ENCODE data around the gene PNPLA8. TPM values are rescaled to one million over a fixed set of nuclear protein-coding genes. Genes with fewer than 3 reads are reported as not detected.
"Not testable (repeated sequence)": the region's sequence is repeated elsewhere in the genome, so short reads cannot be mapped to it uniquely, and the experiment has no call there.

PNPLA8 gene
- total RNA-seq, 1 donor from 2014 or later: 23.1 TPM

DNA sequence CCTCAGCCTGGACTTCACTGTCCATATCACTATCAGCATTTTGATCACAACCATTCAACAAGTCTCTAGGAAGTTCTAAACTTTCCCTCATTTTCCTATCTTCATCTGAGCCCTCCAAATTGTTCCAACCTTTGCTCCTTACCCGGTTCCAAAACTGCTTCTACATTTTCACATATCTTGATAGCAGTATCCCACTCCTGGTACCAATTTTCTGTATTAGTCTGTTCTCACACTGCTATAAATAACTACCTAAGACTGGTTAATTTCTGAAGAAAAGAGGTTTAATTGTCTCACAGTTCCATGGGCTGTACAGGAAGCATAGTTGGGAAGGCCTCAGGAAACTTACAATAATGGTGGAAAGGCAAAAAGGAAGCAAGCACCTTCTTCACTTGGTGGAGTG, 31.7 kb upstream of the PNPLA8 start:
- Mint-ChIP-seq H3K4me3 (ENCODE audit: unreplicated experiment) (no peak overlapping the region), H3K27ac (ENCODE audit: unreplicated experiment) (no peak overlapping the region), H3K27me3 (ENCODE audit: low read depth, unreplicated experiment) (no peaks in the 10 kb centered on the region), H3K4me1 (ENCODE audit: low read depth, unreplicated experiment) (peaks cover 10% of the 10 kb centered on the region), H3K36me3 (ENCODE audit: low read depth, unreplicated experiment) (peaks cover 17% of the 10 kb centered on the region), H3K9me3 (ENCODE audit: unreplicated experiment) (peaks cover 14% of the 10 kb centered on the region)
- H3K36me3 ChIP-seq (ENCODE audit: insufficient read depth, low read length): no peaks in the 10 kb centered on the region
- no peaks in the 10 kb centered on the region for H4K20me1 ChIP-seq (ENCODE audit: insufficient read depth, low read length)
- H3K27ac ChIP-seq (ENCODE audit: low read depth, low read length): no peak overlapping the region
- H3K4me3 ChIP-seq (ENCODE audit: insufficient read depth, low read depth, low read length): no peak overlapping the region
- H3K4me1 ChIP-seq (ENCODE audit: insufficient read depth, low read length): no peaks in the 10 kb centered on the region
- FAIRE-seq (no peak), DNase-seq (ENCODE audit: low read depth) (no peak)
- H3K79me2 ChIP-seq (ENCODE audit: insufficient read depth, low read length): no peaks in the 10 kb centered on the region
- H3K4me2 ChIP-seq (ENCODE audit: low read length): no peak overlapping the region
- no peaks in the 10 kb centered on the region for H3K27me3 ChIP-seq (ENCODE audit: insufficient read depth, low read length)
- TF ChIP-seq, protein P1, sequence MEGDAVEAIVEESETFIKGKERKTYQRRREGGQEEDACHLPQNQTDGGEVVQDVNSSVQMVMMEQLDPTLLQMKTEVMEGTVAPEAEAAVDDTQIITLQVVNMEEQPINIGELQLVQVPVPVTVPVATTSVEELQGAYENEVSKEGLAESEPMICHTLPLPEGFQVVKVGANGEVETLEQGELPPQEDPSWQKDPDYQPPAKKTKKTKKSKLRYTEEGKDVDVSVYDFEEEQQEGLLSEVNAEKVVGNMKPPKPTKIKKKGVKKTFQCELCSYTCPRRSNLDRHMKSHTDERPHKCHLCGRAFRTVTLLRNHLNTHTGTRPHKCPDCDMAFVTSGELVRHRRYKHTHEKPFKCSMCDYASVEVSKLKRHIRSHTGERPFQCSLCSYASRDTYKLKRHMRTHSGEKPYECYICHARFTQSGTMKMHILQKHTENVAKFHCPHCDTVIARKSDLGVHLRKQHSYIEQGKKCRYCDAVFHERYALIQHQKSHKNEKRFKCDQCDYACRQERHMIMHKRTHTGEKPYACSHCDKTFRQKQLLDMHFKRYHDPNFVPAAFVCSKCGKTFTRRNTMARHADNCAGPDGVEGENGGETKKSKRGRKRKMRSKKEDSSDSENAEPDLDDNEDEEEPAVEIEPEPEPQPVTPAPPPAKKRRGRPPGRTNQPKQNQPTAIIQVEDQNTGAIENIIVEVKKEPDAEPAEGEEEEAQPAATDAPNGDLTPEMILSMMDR (IDR thresholded peaks at IDR 0.05; ENCODE audit: insufficient read depth, low read depth, low read length): no peak
- no peak for TF ChIP-seq EZH2 (IDR thresholded peaks at IDR 0.05; ENCODE audit: insufficient read depth, low read length)
- no peak overlapping the region for H2AFZ ChIP-seq (ENCODE audit: low read depth, low read length)
- no peak overlapping the region for H3K9ac ChIP-seq (ENCODE audit: low read length)
- H3K9me3 ChIP-seq (ENCODE audit: insufficient read depth, low read depth, low read length): peaks cover 3% of the 10 kb centered on the region

DNA sequence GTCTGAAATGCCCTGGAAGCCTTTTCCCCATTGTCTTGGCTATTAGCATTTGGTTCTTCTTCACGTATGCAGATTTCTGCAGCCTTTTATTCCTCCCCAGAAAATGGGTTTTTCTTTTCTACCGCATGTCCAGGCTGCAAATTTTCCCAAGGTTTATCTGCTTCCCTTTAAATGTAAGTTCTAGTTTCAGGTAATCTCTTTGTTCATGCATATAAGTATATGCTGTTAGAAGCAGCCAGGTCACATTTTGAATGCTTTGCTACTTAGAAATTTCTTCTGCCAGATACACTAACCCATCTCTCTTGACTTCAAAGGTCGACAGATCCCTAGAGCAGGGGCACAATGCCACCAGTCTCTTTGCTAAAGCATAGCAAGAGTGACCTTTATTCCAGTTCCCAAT, 31.3 kb upstream of the PNPLA8 start:
- peaks cover 3% of the 10 kb centered on the region for H3K9me3 ChIP-seq (ENCODE audit: insufficient read depth, low read depth, low read length)
- no peak overlapping the region for H3K4me3 ChIP-seq (ENCODE audit: insufficient read depth, low read depth, low read length)
- no peak overlapping the region for H2AFZ ChIP-seq (ENCODE audit: low read depth, low read length)
- Mint-ChIP-seq H3K4me1 (ENCODE audit: low read depth, unreplicated experiment) (peaks cover 10% of the 10 kb centered on the region), H3K4me3 (ENCODE audit: unreplicated experiment) (no peak overlapping the region), H3K27me3 (ENCODE audit: low read depth, unreplicated experiment) (no peaks in the 10 kb centered on the region), H3K9me3 (ENCODE audit: unreplicated experiment) (peaks cover 14% of the 10 kb centered on the region), H3K36me3 (ENCODE audit: low read depth, unreplicated experiment) (peaks cover 17% of the 10 kb centered on the region), H3K27ac (ENCODE audit: unreplicated experiment) (no peak overlapping the region)
- no peaks in the 10 kb centered on the region for H4K20me1 ChIP-seq (ENCODE audit: insufficient read depth, low read length)
- H3K9ac ChIP-seq (ENCODE audit: low read length): no peak overlapping the region
- H3K4me2 ChIP-seq (ENCODE audit: low read length): no peak overlapping the region
- FAIRE-seq (no peak), DNase-seq (ENCODE audit: low read depth) (no peak)
- no peak overlapping the region for H3K27ac ChIP-seq (ENCODE audit: low read depth, low read length)
- no peak for TF ChIP-seq EZH2 (IDR thresholded peaks at IDR 0.05; ENCODE audit: insufficient read depth, low read length)
- TF ChIP-seq, protein P1 (IDR thresholded peaks at IDR 0.05; ENCODE audit: insufficient read depth, low read depth, low read length): no peak
- H3K4me1 ChIP-seq (ENCODE audit: insufficient read depth, low read length): no peaks in the 10 kb centered on the region
- no peaks in the 10 kb centered on the region for H3K79me2 ChIP-seq (ENCODE audit: insufficient read depth, low read length)
- no peaks in the 10 kb centered on the region for H3K27me3 ChIP-seq (ENCODE audit: insufficient read depth, low read length)
- H3K36me3 ChIP-seq (ENCODE audit: insufficient read depth, low read length): no peaks in the 10 kb centered on the region

DNA sequence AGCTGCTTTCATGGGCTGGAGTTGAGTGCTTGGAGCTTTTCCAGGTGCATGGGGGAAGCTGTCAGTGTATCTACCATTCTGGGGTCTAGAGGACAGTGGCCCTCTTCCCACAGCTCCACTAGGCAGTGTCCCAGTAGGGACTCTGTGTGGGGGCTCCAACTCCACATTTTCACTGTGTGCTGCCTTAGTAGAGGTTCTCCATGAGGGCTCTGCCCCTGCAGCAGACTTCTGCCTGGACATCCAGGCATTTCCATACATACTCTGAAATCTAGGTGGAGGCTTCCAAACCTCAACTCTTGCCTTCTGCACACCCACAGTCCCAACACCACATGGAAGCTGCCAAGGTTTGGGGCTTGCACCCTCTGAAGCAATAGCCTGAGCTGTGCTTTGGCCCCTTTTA, 30.7 kb upstream of the PNPLA8 start:
- peaks cover 17% of the 10 kb centered on the region for H3K36me3 Mint-ChIP-seq (ENCODE audit: low read depth, unreplicated experiment)
- not testable (repeated sequence) for H3K4me1 Mint-ChIP-seq (ENCODE audit: low read depth, unreplicated experiment); H3K4me1 ChIP-seq (ENCODE audit: insufficient read depth, low read length); DNase-seq (ENCODE audit: low read depth); FAIRE-seq; H3K9ac ChIP-seq (ENCODE audit: low read length); H3K4me3 ChIP-seq (ENCODE audit: insufficient read depth, low read depth, low read length); H2AFZ ChIP-seq (ENCODE audit: low read depth, low read length); H3K27ac ChIP-seq (ENCODE audit: low read depth, low read length); H3K27me3 Mint-ChIP-seq (ENCODE audit: low read depth, unreplicated experiment); H3K9me3 ChIP-seq (ENCODE audit: insufficient read depth, low read depth, low read length); H3K4me3 Mint-ChIP-seq (ENCODE audit: unreplicated experiment); H3K4me2 ChIP-seq (ENCODE audit: low read length); H3K27me3 ChIP-seq (ENCODE audit: insufficient read depth, low read length); H3K36me3 ChIP-seq (ENCODE audit: insufficient read depth, low read length); H3K79me2 ChIP-seq (ENCODE audit: insufficient read depth, low read length); H3K27ac Mint-ChIP-seq (ENCODE audit: unreplicated experiment); H4K20me1 ChIP-seq (ENCODE audit: insufficient read depth, low read length)
- H3K9me3 Mint-ChIP-seq (ENCODE audit: unreplicated experiment): peaks cover 14% of the 10 kb centered on the region

DNA sequence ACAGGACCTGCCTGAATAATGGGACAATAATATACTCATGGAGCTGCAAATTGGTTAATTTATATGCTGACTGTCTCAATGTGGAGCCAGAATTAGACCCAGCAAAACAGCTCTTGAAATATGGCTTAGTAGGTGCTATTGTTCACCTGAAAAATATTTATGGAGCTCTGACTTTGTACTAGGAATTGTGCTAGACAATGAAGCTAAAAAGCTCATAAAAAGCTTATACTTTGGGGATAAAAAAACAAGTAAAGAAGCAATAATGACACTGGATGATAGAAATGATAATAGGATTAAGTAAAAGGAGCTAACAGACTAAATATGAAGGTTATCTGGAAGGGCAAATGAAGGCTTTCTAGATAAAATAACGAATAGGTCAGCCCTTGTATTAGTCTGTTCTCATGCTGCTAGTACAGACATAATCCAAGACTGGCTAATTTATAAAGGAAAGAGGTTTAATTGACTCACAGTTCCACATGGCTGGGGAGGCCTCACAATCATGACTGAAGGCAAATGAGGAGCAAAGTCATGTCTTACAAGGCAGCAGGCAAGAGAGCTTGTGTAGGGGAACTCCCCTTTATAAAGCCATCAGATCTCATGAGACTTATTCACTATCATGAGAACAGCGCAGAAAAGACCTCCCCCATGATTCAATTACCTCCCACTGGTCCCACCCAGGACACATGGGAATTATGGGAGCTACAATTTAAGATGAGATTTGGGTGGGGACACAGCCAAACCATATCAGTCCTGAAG, 22.4 kb upstream of the PNPLA8 start:
- H3K4me2 ChIP-seq (ENCODE audit: low read length); H3K4me3 ChIP-seq (ENCODE audit: insufficient read depth, low read depth, low read length); H3K27me3 Mint-ChIP-seq (ENCODE audit: low read depth, unreplicated experiment); DNase-seq (ENCODE audit: low read depth); FAIRE-seq; H3K4me3 Mint-ChIP-seq (ENCODE audit: unreplicated experiment); H3K27ac ChIP-seq (ENCODE audit: low read depth, low read length); H3K36me3 Mint-ChIP-seq (ENCODE audit: low read depth, unreplicated experiment); H3K9me3 ChIP-seq (ENCODE audit: insufficient read depth, low read depth, low read length); H3K4me1 ChIP-seq (ENCODE audit: insufficient read depth, low read length); H3K4me1 Mint-ChIP-seq (ENCODE audit: low read depth, unreplicated experiment); H3K9me3 Mint-ChIP-seq (ENCODE audit: unreplicated experiment); H3K9ac ChIP-seq (ENCODE audit: low read length); H2AFZ ChIP-seq (ENCODE audit: low read depth, low read length); H3K36me3 ChIP-seq (ENCODE audit: insufficient read depth, low read length); H3K27ac Mint-ChIP-seq (ENCODE audit: unreplicated experiment); H3K27me3 ChIP-seq (ENCODE audit: insufficient read depth, low read length); H3K79me2 ChIP-seq (ENCODE audit: insufficient read depth, low read length); H4K20me1 ChIP-seq (ENCODE audit: insufficient read depth, low read length): not testable (repeated sequence)
